Mammary epithelial cell (primary cell): Measurements from ENCODE around the gene ATG7.

Source experiments
- CTCF ChIP-seq, 2 donors: IDR thresholded peaks in 1 of 2; conservative IDR thresholded peaks in 1 of 2; 2 replicates each; pipeline ENCODE4 v1.5.1; 2011 to 2012; ENCODE audit warnings: inconsistent platforms in 2 of 2, low read length in 2 of 2, mild to moderate bottlenecking in 2 of 2, control low read depth in 1 of 2, low read depth in 1 of 2; ENCODE audit not compliant: insufficient read depth in 1 of 2; ENCODE audit errors: extremely low read depth in 1 of 2
- EZH2 ChIP-seq: IDR thresholded peaks from 2 replicates; pipeline ENCODE4 v1.6.1; 2012; ENCODE audit warnings: low read length, inconsistent platforms, borderline replicate concordance

GRCh38 chr3:11481556-11481955, 209.4 kb downstream of the ATG7 start:
- TF ChIP-seq CTCF (conservative IDR thresholded peaks at IDR 0.05 in 1 of 2, IDR thresholded peaks at IDR 0.05 in 1 of 2; ENCODE audit: extremely low read depth in 1 of 2, insufficient read depth in 1 of 2, low read depth in 1 of 2, low read length in 2 of 2) (no peak), EZH2 (no peak)
